ENCODE data around the gene MDN1.

- TF ChIP-seq GATA2 (IDR thresholded peaks at IDR 0.05; ENCODE audit: low read depth, low read length): no peak
- TF ChIP-seq GATA3 (IDR thresholded peaks at IDR 0.05; ENCODE audit: low read depth, low read length): no peak
Observed at GRCh38 chr6:89618026-89618425, 201.6 kb downstream of the MDN1 start.

All from SH-SY5Y (cell line).